EL (cell line): Measurements from ENCODE around the gene CHD9NB.

Experiments
- DNase-seq: peaks from one replicate; pipeline ENCODE4 v3.0.0-alpha.2; 2016

CHD9NB gene

GRCh38 chr16:53022374-53022773 lies 30.3 kb downstream of the CHD9NB start:
- peak; percentile 51 for DNase-seq

- DNase-seq, result no peak
Observed at GRCh38 chr16:53018834-53019416, 33.8 kb downstream of the CHD9NB start.

GRCh38 chr16:53014287-53014686 lies 38.4 kb downstream of the CHD9NB start:
- no peak for DNase-seq

- DNase-seq, result no peak
Observed at GRCh38 chr16:53007095-53007494, 45.6 kb downstream of the CHD9NB start.

GRCh38 chr16:52997922-52998321 lies 54.8 kb downstream of the CHD9NB start:
- DNase-seq, result no peak

- DNase-seq, result no peak
Observed at GRCh38 chr16:52994942-52995341, 57.8 kb downstream of the CHD9NB start.

- no peak for DNase-seq
Observed at GRCh38 chr16:52993179-52993578, 59.5 kb downstream of the CHD9NB start.

- DNase-seq, result no peak
Observed at GRCh38 chr16:52991572-52991971, 61.1 kb downstream of the CHD9NB start.
